SK-N-SH (cell line): ENCODE data around the gene APOL4. TPM values are rescaled to one million over a fixed set of nuclear protein-coding genes. Genes with fewer than 3 reads are reported as not detected.
A peak's percentile ranks its signal among the peaks of the same experiment; 100 is the strongest.

ENCODE experiments used
- CTCF ChIA-PET: fragments of 300-600, 350-600 bp; formaldehyde crosslinking; extraction: SDS; loops from one replicate; lab custom pipeline; 2021; lab: Yijun Ruan, JAX
- POLR2A ChIA-PET: fragments of 350-600 bp; sonication (Branson Sonifier 250); formaldehyde crosslinking; extraction: SDS; loops from one replicate; lab custom pipeline; 2020; ENCODE audit warnings: antibody characterized with exemption, inconsistent platforms; lab: Yijun Ruan, JAX
- DNase-seq: peaks from one replicate; pipeline ENCODE4 v3.0.0; 2012
- H2AFZ ChIP-seq: fragments of 200-600 bp; sonication (generic); 2 replicates; pipeline ENCODE4 v1.8.1; 2016; ENCODE audit warnings: antibody characterized with exemption, mild to moderate bottlenecking, low read depth
- H3F3A ChIP-seq: fragments of 200-600 bp; sonication (generic); replicated peaks from 2 replicates; pipeline ENCODE3; 2016; ENCODE audit warnings: antibody characterized with exemption, mild to moderate bottlenecking; ENCODE audit not compliant: insufficient read depth
- H3K27ac ChIP-seq, 2 experiments: fragments of 200-500 bp in 1 of 2; fragments of 200-600 bp in 1 of 2; sonication (Bioruptor generic) in 1 of 2; sonication (generic), shearing (Covaris generic) in 1 of 2; 2 replicates each; pipeline versions ENCODE4 v1.5.1 to v1.6.1; 2014 to 2016; ENCODE audit warnings: low read depth in 2 of 2, inconsistent platforms in 1 of 2, low read length in 1 of 2, mild to moderate bottlenecking in 1 of 2, mixed read lengths in 1 of 2
- H3K27me3 ChIP-seq: fragments of 200-600 bp; sonication (generic), shearing (Covaris generic); 2 replicates; pipeline ENCODE4 v1.6.1; 2016; ENCODE audit warnings: mixed run types; ENCODE audit not compliant: insufficient read depth
- H3K36me3 ChIP-seq, 2 experiments: fragments of 200-500 bp in 1 of 2; fragments of 200-600 bp in 1 of 2; sonication (Bioruptor generic) in 1 of 2; sonication (generic) in 1 of 2; replicated peaks in 1 of 2; 2 replicates each; pipeline versions ENCODE3 to v1.5.1; 2014 to 2016; ENCODE audit warnings: low read length in 1 of 2, mild to moderate bottlenecking in 1 of 2; ENCODE audit not compliant: insufficient read depth in 2 of 2, control insufficient read depth in 1 of 2
- H3K4me1 ChIP-seq, 2 experiments: fragments of 200-500 bp in 1 of 2; fragments of 200-600 bp in 1 of 2; sonication (Bioruptor generic) in 1 of 2; sonication (generic), shearing (Covaris generic) in 1 of 2; 2 replicates each; pipeline versions ENCODE4 v1.5.1 to v1.6.1; 2014 to 2016; ENCODE audit warnings: low read depth in 1 of 2, low read length in 1 of 2, mixed run types in 1 of 2; ENCODE audit not compliant: insufficient read depth in 2 of 2, control insufficient read depth in 1 of 2
- H3K4me2 ChIP-seq: fragments of 200-600 bp; sonication (generic), shearing (Covaris generic); 2 replicates; pipeline ENCODE4 v1.6.1; 2017; ENCODE audit warnings: mixed run types
- H3K4me3 ChIP-seq, 2 experiments: fragments of 200-500 bp in 1 of 2; fragments of 200-600 bp in 1 of 2; sonication (Bioruptor generic) in 1 of 2; sonication (generic), shearing (Covaris generic) in 1 of 2; 2 replicates each; pipeline versions ENCODE4 v1.5.1 to v1.8.1; 2014 to 2016; ENCODE audit warnings: low read depth in 2 of 2, inconsistent platforms in 1 of 2, low read length in 1 of 2, mild to moderate bottlenecking in 1 of 2, mixed read lengths in 1 of 2, moderate library complexity in 1 of 2
- H3K79me2 ChIP-seq: fragments of 200-600 bp; sonication (generic); 2 replicates; pipeline ENCODE4 v1.8.1; 2017; ENCODE audit warnings: mild to moderate bottlenecking; ENCODE audit not compliant: insufficient read depth
- H3K9ac ChIP-seq: fragments of 200-600 bp; sonication (generic); 2 replicates; pipeline ENCODE4 v1.6.1; 2017; ENCODE audit warnings: mixed run types
- H3K9me2 ChIP-seq: fragments of 200-600 bp; sonication (generic); 2 replicates; pipeline ENCODE4 v1.6.1; 2017; ENCODE audit warnings: mixed run types
- H3K9me3 ChIP-seq: fragments of 200-600 bp; sonication (generic); 2 replicates; pipeline ENCODE4 v1.6.1; 2017; ENCODE audit warnings: mixed run types, mild to moderate bottlenecking, moderate library complexity
- H4K20me1 ChIP-seq: fragments of 200-600 bp; sonication (generic); 2 replicates; pipeline ENCODE4 v1.6.1; 2017; ENCODE audit warnings: mild to moderate bottlenecking, mixed run types; ENCODE audit not compliant: insufficient read depth
- FOXM1 ChIP-seq: IDR thresholded peaks from 2 replicates; pipeline ENCODE4 v1.4.0; 2012; ENCODE audit warnings: low read depth, mild to moderate bottlenecking
- JUND ChIP-seq: IDR thresholded peaks from 2 replicates; pipeline ENCODE4 v1.4.0; 2012
- MXI1 ChIP-seq: IDR thresholded peaks from 2 replicates; pipeline ENCODE4 v1.6.1; 2012; ENCODE audit warnings: mild to moderate bottlenecking, low read depth, low read length, improper control_type of control experiment
- RAD21 ChIP-seq: IDR thresholded peaks from 2 replicates; pipeline ENCODE4 v1.6.1; 2012; ENCODE audit warnings: mild to moderate bottlenecking, low read length
- RCOR1 ChIP-seq: fragments of 150-350 bp; IDR thresholded peaks from 2 replicates; pipeline ENCODE4 v1.6.1; 2017; ENCODE audit warnings: antibody characterized with exemption, low read length
- RXRA ChIP-seq: IDR thresholded peaks from 2 replicates; pipeline ENCODE4 v1.4.0; 2012; ENCODE audit warnings: low read depth, mild to moderate bottlenecking, borderline replicate concordance
- SMC3 ChIP-seq: IDR thresholded peaks from 2 replicates; pipeline ENCODE4 v1.6.1; 2012; ENCODE audit warnings: low read depth, low read length, improper control_type of control experiment
- TAF1 ChIP-seq: IDR thresholded peaks from 2 replicates; pipeline ENCODE4 v1.6.1; 2012; ENCODE audit warnings: low read depth, mild to moderate bottlenecking, low read length, moderate library complexity, borderline replicate concordance
- WGBS: methylation state at CpG from one replicate; pipeline ENCODE4 v1.1.6; 2017; ENCODE audit warnings: low lambda C conversion rate; 5-methylcytosine and 5-hydroxymethylcytosine counted together
- polyA plus RNA-seq, 3 experiments: library from polyadenylated mRNA; depleted of rRNA; stranded (reverse); fragments of >200 nt; gene quantifications; 2 replicates each; pipeline ENCODE4 v1.2.3, GENCODE V29; 2012
- TF ChIP-seq, protein P1 (sequence below): fragments of 200-600 bp; sonication (generic); IDR thresholded peaks from 2 replicates; pipeline ENCODE4 v1.6.1; 2017; ENCODE audit warnings: antibody characterized with exemption, mild to moderate bottlenecking, moderate library complexity
- TF ChIP-seq, protein P2 (sequence below): IDR thresholded peaks from 2 replicates; pipeline ENCODE4 v1.6.1; 2012; ENCODE audit warnings: mild to moderate bottlenecking, low read depth, low read length, moderate library complexity

The APOL4 gene
- polyA plus RNA-seq, 1 of the 3 experiments (the other 2 are of a cell fraction): 0.08 TPM

DNA sequence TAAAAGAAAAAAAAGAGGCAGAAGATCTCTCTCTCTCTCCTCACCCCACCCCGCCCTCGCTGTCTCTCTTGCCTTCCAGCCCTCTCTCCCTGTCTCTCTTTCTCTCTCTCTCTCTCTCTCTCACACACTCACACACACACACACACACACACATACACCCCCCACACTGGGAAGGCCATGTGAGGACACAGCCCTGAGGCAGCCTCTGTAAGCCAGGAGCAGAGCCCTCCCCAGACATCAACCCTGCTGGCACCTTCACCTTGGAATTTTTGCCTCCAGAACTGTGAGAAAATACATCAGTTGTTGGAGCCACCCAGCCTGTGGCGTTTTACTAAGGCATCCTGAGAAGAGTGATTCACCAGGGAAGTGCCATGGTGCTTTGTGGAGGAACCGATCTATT is 55.7 kb downstream of the APOL4 start:
- peaks cover 3% of the 10 kb centered on the region for H3F3A ChIP-seq
- H3K4me2 ChIP-seq: no peak overlapping the region
- WGBS: 76% methylated on average over 4 of the region's 4 CpGs
- no peak for DNase-seq
- no peaks in the 10 kb centered on the region for H3K36me3 ChIP-seq
- no peaks in the 10 kb centered on the region for H4K20me1 ChIP-seq
- ChIA-PET CTCF (interaction anchor here (0.7 to 4.5 kb wide), 8 partner anchors 17 to 680 kb away, joined by 3 to 16 read pairs (median 5); partner anchors contain the start of gene APOL2), POLR2A (no interaction called here)
- H3K27ac ChIP-seq: no peak overlapping the region
- no peak overlapping the region for H2AFZ ChIP-seq
- H3K4me3 ChIP-seq: no peak overlapping the region
- no peak overlapping the region for H3K9ac ChIP-seq
- peaks cover 0 to 8% of the 10 kb centered on the region in 2 experiments; a peak in 1 of 4 replicates for H3K4me1 ChIP-seq
- H3K27me3 ChIP-seq: no peaks in the 10 kb centered on the region
- no peaks in the 10 kb centered on the region for H3K9me2 ChIP-seq
- no peaks in the 10 kb centered on the region for H3K9me3 ChIP-seq
- no peaks in the 10 kb centered on the region for H3K79me2 ChIP-seq
- TF ChIP-seq FOXM1 (no peak), RAD21 (no peak), MXI1 (no peak), RCOR1 (no peak), RXRA (no peak), TAF1 (no peak)

DNA sequence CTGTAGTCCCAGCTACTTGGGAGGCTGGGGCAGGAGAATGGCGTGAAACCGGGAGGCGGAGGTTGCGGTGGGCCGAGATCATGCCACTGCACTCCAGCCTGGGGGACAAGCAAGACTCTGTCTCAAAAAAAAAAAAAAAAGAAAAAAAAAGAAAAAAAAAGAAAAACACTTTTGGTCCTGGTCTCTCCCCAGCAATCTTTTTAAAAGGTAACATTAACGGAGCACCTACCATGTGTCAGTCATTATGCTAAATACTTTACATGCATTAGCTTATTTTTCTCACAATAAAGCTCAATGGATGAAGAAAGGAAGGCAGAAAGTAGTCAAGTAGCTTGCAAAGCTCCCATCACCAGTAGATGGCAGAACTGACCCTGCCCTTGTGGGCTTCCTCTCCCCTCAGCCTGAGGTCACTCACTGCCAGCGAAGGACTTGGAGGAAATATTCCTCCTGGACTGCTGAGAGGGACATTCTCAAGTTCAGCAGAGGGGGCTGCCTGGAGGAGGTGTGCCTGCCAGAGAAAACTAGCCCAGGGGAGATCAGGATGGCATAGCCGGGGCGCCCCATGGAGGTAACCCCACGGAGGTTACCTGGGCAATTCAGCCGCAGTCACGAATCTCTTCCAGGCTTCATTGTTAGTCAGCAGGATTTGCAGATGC is 56.6 kb downstream of the APOL4 start:
- Histone ChIP-seq H3K27ac (no peak overlapping the region), H2AFZ (no peak overlapping the region), H3K9me2 (no peaks in the 10 kb centered on the region), H3K4me1 (peaks cover 0 to 8% of the 10 kb centered on the region in 2 experiments; a peak in 1 of 4 replicates), H3F3A (peaks cover 3% of the 10 kb centered on the region), H4K20me1 (no peaks in the 10 kb centered on the region), H3K4me2 (no peak overlapping the region), H3K27me3 (no peaks in the 10 kb centered on the region), H3K9ac (no peak overlapping the region), H3K79me2 (no peaks in the 10 kb centered on the region), H3K9me3 (no peaks in the 10 kb centered on the region), H3K36me3 (no peaks in the 10 kb centered on the region), H3K4me3 (no peak overlapping the region)
- ChIA-PET CTCF (interaction anchor here (0.8 to 4.5 kb wide), 11 partner anchors 18 to 144 kb away, joined by 3 to 16 read pairs (median 5); partner anchors contain the start of gene APOL2), POLR2A (no interaction called here)
- 57% methylated on average over 11 of the region's 12 CpGs for WGBS
- no peak for TF ChIP-seq JUND
- peak; percentile 72 for TF ChIP-seq SMC3
- TF ChIP-seq RAD21: peak; percentile 85
- TF ChIP-seq, protein P1, sequence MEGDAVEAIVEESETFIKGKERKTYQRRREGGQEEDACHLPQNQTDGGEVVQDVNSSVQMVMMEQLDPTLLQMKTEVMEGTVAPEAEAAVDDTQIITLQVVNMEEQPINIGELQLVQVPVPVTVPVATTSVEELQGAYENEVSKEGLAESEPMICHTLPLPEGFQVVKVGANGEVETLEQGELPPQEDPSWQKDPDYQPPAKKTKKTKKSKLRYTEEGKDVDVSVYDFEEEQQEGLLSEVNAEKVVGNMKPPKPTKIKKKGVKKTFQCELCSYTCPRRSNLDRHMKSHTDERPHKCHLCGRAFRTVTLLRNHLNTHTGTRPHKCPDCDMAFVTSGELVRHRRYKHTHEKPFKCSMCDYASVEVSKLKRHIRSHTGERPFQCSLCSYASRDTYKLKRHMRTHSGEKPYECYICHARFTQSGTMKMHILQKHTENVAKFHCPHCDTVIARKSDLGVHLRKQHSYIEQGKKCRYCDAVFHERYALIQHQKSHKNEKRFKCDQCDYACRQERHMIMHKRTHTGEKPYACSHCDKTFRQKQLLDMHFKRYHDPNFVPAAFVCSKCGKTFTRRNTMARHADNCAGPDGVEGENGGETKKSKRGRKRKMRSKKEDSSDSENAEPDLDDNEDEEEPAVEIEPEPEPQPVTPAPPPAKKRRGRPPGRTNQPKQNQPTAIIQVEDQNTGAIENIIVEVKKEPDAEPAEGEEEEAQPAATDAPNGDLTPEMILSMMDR: peak; percentile 82
- TF ChIP-seq, protein P2, sequence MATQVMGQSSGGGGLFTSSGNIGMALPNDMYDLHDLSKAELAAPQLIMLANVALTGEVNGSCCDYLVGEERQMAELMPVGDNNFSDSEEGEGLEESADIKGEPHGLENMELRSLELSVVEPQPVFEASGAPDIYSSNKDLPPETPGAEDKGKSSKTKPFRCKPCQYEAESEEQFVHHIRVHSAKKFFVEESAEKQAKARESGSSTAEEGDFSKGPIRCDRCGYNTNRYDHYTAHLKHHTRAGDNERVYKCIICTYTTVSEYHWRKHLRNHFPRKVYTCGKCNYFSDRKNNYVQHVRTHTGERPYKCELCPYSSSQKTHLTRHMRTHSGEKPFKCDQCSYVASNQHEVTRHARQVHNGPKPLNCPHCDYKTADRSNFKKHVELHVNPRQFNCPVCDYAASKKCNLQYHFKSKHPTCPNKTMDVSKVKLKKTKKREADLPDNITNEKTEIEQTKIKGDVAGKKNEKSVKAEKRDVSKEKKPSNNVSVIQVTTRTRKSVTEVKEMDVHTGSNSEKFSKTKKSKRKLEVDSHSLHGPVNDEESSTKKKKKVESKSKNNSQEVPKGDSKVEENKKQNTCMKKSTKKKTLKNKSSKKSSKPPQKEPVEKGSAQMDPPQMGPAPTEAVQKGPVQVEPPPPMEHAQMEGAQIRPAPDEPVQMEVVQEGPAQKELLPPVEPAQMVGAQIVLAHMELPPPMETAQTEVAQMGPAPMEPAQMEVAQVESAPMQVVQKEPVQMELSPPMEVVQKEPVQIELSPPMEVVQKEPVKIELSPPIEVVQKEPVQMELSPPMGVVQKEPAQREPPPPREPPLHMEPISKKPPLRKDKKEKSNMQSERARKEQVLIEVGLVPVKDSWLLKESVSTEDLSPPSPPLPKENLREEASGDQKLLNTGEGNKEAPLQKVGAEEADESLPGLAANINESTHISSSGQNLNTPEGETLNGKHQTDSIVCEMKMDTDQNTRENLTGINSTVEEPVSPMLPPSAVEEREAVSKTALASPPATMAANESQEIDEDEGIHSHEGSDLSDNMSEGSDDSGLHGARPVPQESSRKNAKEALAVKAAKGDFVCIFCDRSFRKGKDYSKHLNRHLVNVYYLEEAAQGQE: no peak
- peak; percentile 57 for DNase-seq
